ENCODE results near the gene TGFBR2.

- no peak for TF ChIP-seq CTCF (conservative IDR thresholded peaks at IDR 0.05; ENCODE audit: low read depth, low read length)
- no peak for TF ChIP-seq EZH2 (IDR thresholded peaks at IDR 0.05; ENCODE audit: low read length, unreplicated experiment)
Measured at GRCh38 chr3:30655187-30655812, 48.9 kb downstream of the TGFBR2 start.

All from PC-3 (cell line).